Measurements from ENCODE around the gene FGF5. TPM values are rescaled to one million over a fixed set of nuclear protein-coding genes. Genes with fewer than 3 reads are reported as not detected.

FGF5 gene
- total and polyA plus RNA-seq, 2 of the 13 experiments (the other 11 are each of a cell fraction or from before 2014, with no cell fraction given), result not detected

- TF ChIP-seq PPARG (CRISPR knock-in tag; conservative IDR thresholded peaks at IDR 0.05) (no peak), ZBTB38 (CRISPR knock-in tag; IDR thresholded peaks at IDR 0.05) (0 out of 2 replicates have a peak, but pooled peaks have one; percentile 15), ZNF878 (CRISPR knock-in tag; IDR thresholded peaks at IDR 0.05) (0 out of 2 replicates have a peak, but pooled peaks have one; percentile 4), ZSCAN31 (CRISPR knock-in tag; IDR thresholded peaks at IDR 0.05; ENCODE audit: low read depth) (0 out of 2 replicates have a peak, but pooled peaks have one; percentile 23), BORCS8-MEF2B (CRISPR knock-in tag; IDR thresholded peaks at IDR 0.05) (0 out of 2 replicates have a peak, but pooled peaks have one; percentile 21), HMG20A (CRISPR knock-in tag; IDR thresholded peaks at IDR 0.05; ENCODE audit: borderline replicate concordance) (no peak), ZNF781 (CRISPR knock-in tag; IDR thresholded peaks at IDR 0.05; ENCODE audit: borderline replicate concordance, not compliant biosample characterization) (peak; percentile 63), RXRA (CRISPR knock-in tag; IDR thresholded peaks at IDR 0.05) (0 out of 2 replicates have a peak, but pooled peaks have one; percentile 58), PBX2 (CRISPR knock-in tag; IDR thresholded peaks at IDR 0.05) (peak; percentile 65), NFYC (CRISPR knock-in tag; IDR thresholded peaks at IDR 0.05) (peak; percentile 50; the same call in 1 of the 2 replicates), RFX1 (IDR thresholded peaks at IDR 0.05) (peak; percentile 82), NR2C2 (CRISPR knock-in tag; IDR thresholded peaks at IDR 0.05; ENCODE audit: borderline replicate concordance) (peak; percentile 39; the same call in 1 of the 2 replicates), SP1 (IDR thresholded peaks at IDR 0.05) (no peak), SP1 (CRISPR knock-in tag; IDR thresholded peaks at IDR 0.05) (peak; percentile 66; the same call in 1 of the 2 replicates), ZBTB14 (CRISPR knock-in tag; IDR thresholded peaks at IDR 0.05) (no peak), SP2 (CRISPR knock-in tag; IDR thresholded peaks at IDR 0.05) (peak; percentile 60)
- TF ChIP-seq, protein P1, sequence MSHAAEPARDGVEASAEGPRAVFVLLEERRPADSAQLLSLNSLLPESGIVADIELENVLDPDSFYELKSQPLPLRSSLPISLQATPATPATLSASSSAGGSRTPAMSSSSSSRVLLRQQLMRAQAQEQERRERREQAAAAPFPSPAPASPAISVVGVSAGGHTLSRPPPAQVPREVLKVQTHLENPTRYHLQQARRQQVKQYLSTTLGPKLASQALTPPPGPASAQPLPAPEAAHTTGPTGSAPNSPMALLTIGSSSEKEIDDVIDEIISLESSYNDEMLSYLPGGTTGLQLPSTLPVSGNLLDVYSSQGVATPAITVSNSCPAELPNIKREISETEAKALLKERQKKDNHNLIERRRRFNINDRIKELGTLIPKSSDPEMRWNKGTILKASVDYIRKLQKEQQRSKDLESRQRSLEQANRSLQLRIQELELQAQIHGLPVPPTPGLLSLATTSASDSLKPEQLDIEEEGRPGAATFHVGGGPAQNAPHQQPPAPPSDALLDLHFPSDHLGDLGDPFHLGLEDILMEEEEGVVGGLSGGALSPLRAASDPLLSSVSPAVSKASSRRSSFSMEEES (CRISPR knock-in tag; IDR thresholded peaks at IDR 0.05), result peak; percentile 22; the same call in 1 of the 2 replicates
- TF ChIP-seq, protein P2, sequence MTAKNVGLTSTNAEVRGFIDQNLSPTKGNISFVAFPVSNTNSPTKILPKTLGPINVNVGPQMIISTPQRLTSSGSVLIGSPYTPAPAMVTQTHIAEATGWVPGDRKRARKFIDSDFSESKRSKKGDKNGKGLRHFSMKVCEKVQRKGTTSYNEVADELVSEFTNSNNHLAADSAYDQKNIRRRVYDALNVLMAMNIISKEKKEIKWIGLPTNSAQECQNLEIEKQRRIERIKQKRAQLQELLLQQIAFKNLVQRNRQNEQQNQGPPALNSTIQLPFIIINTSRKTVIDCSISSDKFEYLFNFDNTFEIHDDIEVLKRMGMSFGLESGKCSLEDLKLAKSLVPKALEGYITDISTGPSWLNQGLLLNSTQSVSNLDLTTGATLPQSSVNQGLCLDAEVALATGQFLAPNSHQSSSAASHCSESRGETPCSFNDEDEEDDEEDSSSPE (CRISPR knock-in tag; IDR thresholded peaks at IDR 0.05), result peak; percentile 70
- TF ChIP-seq, protein P3, sequence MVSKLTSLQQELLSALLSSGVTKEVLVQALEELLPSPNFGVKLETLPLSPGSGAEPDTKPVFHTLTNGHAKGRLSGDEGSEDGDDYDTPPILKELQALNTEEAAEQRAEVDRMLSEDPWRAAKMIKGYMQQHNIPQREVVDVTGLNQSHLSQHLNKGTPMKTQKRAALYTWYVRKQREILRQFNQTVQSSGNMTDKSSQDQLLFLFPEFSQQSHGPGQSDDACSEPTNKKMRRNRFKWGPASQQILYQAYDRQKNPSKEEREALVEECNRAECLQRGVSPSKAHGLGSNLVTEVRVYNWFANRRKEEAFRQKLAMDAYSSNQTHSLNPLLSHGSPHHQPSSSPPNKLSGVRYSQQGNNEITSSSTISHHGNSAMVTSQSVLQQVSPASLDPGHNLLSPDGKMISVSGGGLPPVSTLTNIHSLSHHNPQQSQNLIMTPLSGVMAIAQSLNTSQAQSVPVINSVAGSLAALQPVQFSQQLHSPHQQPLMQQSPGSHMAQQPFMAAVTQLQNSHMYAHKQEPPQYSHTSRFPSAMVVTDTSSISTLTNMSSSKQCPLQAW (CRISPR knock-in tag; IDR thresholded peaks at IDR 0.05), result peak; percentile 67
- TF ChIP-seq, protein P4, sequence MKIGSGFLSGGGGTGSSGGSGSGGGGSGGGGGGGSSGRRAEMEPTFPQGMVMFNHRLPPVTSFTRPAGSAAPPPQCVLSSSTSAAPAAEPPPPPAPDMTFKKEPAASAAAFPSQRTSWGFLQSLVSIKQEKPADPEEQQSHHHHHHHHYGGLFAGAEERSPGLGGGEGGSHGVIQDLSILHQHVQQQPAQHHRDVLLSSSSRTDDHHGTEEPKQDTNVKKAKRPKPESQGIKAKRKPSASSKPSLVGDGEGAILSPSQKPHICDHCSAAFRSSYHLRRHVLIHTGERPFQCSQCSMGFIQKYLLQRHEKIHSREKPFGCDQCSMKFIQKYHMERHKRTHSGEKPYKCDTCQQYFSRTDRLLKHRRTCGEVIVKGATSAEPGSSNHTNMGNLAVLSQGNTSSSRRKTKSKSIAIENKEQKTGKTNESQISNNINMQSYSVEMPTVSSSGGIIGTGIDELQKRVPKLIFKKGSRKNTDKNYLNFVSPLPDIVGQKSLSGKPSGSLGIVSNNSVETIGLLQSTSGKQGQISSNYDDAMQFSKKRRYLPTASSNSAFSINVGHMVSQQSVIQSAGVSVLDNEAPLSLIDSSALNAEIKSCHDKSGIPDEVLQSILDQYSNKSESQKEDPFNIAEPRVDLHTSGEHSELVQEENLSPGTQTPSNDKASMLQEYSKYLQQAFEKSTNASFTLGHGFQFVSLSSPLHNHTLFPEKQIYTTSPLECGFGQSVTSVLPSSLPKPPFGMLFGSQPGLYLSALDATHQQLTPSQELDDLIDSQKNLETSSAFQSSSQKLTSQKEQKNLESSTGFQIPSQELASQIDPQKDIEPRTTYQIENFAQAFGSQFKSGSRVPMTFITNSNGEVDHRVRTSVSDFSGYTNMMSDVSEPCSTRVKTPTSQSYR (CRISPR knock-in tag; IDR thresholded peaks at IDR 0.05; ENCODE audit: borderline replicate concordance), result no peak
These were observed 69.3 kb downstream of the FGF5 start, which contains the start of gene CFAP299 (continued) for GRCh38 chr4:80335554-80336358.
